HG02943 (cell line): ENCODE results near the gene FOXE3.

Source experiments
- ATAC-seq: cut with Tn5 transposase; IDR thresholded peaks from one replicate; pipeline ENCODE4 v1.9.1; 2021; ENCODE audit warnings: mild to moderate bottlenecking, low read depth, moderate library complexity; ENCODE audit not compliant: unreplicated experiment

FOXE3 gene

GRCh38 chr1:47415728-47416318, at the start of gene FOXE3:
Gene FOXE3, plus strand, starts transcription at chr1:47416285. Its CDS starts 31 bp downstream, at chr1:47416316.
- no peak for ATAC-seq

GRCh38 chr1:47367651-47368050, 48.4 kb upstream of the FOXE3 start:
- no peak for ATAC-seq

GRCh38 chr1:47371016-47371517, 45.0 kb upstream of the FOXE3 start:
- no peak for ATAC-seq

- no peak for ATAC-seq
These were observed 41.6 kb upstream of the FOXE3 start for GRCh38 chr1:47374501-47374900.

GRCh38 chr1:47378147-47378546, 37.9 kb upstream of the FOXE3 start:
- ATAC-seq, result no peak

- no peak for ATAC-seq
These were observed 35.4 kb upstream of the FOXE3 start for GRCh38 chr1:47380699-47381098.

GRCh38 chr1:47382399-47382983, 33.6 kb upstream of the FOXE3 start:
- no peak for ATAC-seq

- no peak for ATAC-seq
These were observed 32.0 kb upstream of the FOXE3 start for GRCh38 chr1:47384083-47384482.

GRCh38 chr1:47385020-47385419, 31.1 kb upstream of the FOXE3 start:
- ATAC-seq, result no peak

GRCh38 chr1:47386268-47386667, 29.8 kb upstream of the FOXE3 start:
- no peak for ATAC-seq

- ATAC-seq, result no peak
These were observed 27.8 kb upstream of the FOXE3 start for GRCh38 chr1:47388030-47388890.

GRCh38 chr1:47388891-47389238, 27.2 kb upstream of the FOXE3 start:
- no peak for ATAC-seq

GRCh38 chr1:47389731-47390130, 26.4 kb upstream of the FOXE3 start:
- no peak for ATAC-seq

GRCh38 chr1:47390843-47391242, 25.2 kb upstream of the FOXE3 start:
- no peak for ATAC-seq

GRCh38 chr1:47393141-47393540, 22.9 kb upstream of the FOXE3 start:
- no peak for ATAC-seq

GRCh38 chr1:47395433-47395832, 20.7 kb upstream of the FOXE3 start:
- no peak for ATAC-seq

GRCh38 chr1:47396671-47397196, 19.4 kb upstream of the FOXE3 start:
- ATAC-seq, result no peak

- no peak for ATAC-seq
These were observed 16.8 kb upstream of the FOXE3 start for GRCh38 chr1:47399138-47399845.

- ATAC-seq, result no peak
These were observed 16.3 kb upstream of the FOXE3 start for GRCh38 chr1:47399846-47400155.

GRCh38 chr1:47401761-47402160, 14.3 kb upstream of the FOXE3 start:
- no peak for ATAC-seq

GRCh38 chr1:47402591-47402990, 13.5 kb upstream of the FOXE3 start:
- ATAC-seq, result no peak
